ENCODE data around the gene CSTPP1.

- TF ChIP-seq CTCF (conservative IDR thresholded peaks at IDR 0.05 in 1 of 2, IDR thresholded peaks at IDR 0.05 in 1 of 2; ENCODE audit: low read depth in 1 of 2, low read length in 2 of 2) (no peak), EZH2 (IDR thresholded peaks at IDR 0.05; ENCODE audit: low read length, missing control alignments) (no peak)
These were observed 264.5 kb downstream of the CSTPP1 start for GRCh38 chr11:47201015-47201414.
